IPS DF 4.7 (cell line): ENCODE data around the gene JAKMIP1.

Source experiments
- DNase-seq: peaks from one replicate; pipeline ENCODE4 v3.0.0-alpha.2; 2013; ENCODE audit warnings: low spot score; ENCODE audit errors: extremely low read depth

JAKMIP1 gene

DNA sequence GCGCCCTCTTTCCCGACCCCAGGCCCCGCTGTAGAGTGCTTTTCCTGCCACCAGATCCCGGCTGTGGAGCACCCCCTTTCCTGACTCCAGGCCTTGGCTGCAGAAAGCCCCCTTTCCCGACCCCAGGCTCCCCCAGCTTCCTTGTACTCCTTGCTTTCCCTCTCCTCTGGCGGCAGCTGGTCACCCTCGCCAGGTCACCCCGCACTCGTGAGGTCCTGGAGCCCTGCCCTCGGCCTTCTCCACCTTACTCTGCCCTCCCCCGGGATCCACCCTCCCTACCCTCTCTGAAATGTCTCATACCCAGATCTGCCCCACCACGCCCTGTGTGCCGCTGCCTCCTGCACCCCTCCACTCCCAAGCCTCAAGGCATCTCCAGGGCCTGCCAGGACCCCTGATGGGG, 157.2 kb downstream of the JAKMIP1 start:
- no peak for DNase-seq

- DNase-seq = no peak
Measured at GRCh38 chr4:6042293-6043063, 157.9 kb downstream of the JAKMIP1 start.

DNA sequence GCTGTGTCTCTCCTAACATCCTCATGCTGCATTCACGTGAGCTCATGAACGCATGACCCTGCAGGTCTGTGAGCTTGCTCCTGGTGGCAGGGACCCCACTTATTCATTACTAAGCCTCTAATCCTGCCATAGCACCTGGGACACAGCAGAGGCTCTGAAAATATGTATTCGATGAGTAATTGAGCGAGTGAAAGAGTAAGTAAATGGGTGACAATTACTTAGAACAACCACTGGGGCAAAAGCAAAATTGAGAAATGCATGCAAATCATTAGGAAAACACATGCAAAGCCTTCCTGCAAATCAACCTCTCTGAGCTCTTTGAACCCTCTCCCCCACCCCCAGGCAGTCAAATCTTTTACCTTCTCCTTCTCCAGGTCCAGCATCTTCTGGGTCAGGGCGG, 158.5 kb downstream of the JAKMIP1 start:
- no peak for DNase-seq

DNA sequence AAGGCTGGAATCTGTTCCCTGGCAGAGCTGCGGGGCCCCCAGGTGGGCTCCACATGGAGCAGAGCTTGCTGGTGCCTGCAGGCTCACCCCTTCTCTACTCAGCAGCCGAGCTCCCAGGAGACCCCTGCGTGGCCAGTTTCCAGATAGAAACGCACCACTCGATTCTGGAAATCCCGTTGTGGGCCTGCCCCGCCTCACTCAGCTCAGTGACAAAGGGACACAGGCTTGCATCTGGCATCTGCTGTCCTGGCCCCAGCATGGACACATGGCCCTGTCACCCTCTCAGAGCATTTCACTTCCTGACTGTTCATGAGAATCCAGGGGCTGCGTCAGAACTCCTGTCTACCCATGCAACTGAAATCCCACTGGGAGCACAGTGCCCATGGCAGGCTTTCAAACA, 161.6 kb downstream of the JAKMIP1 start:
- no peak for DNase-seq

GRCh38 chr4:6035786-6036185, 164.6 kb downstream of the JAKMIP1 start:
- DNase-seq = no peak

DNA sequence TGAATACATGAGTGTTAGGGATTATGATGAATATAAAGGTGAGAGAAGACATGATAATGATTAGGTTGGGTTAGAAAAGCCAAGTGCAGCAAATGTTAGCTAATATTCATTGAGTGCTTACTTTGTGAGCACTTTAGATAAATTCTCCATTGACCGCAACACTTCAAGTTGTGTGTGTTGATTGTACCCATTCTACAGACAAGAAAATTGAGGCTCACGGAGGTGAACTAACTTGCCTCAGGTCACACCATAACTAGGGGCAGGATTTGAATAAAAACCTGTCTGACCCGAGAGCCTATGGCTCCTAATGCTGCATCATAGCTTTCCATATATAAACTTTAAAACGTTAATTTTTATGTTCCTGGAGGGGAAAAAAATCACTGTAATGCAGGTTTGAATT, 167.0 kb downstream of the JAKMIP1 start:
- no peak for DNase-seq

DNA sequence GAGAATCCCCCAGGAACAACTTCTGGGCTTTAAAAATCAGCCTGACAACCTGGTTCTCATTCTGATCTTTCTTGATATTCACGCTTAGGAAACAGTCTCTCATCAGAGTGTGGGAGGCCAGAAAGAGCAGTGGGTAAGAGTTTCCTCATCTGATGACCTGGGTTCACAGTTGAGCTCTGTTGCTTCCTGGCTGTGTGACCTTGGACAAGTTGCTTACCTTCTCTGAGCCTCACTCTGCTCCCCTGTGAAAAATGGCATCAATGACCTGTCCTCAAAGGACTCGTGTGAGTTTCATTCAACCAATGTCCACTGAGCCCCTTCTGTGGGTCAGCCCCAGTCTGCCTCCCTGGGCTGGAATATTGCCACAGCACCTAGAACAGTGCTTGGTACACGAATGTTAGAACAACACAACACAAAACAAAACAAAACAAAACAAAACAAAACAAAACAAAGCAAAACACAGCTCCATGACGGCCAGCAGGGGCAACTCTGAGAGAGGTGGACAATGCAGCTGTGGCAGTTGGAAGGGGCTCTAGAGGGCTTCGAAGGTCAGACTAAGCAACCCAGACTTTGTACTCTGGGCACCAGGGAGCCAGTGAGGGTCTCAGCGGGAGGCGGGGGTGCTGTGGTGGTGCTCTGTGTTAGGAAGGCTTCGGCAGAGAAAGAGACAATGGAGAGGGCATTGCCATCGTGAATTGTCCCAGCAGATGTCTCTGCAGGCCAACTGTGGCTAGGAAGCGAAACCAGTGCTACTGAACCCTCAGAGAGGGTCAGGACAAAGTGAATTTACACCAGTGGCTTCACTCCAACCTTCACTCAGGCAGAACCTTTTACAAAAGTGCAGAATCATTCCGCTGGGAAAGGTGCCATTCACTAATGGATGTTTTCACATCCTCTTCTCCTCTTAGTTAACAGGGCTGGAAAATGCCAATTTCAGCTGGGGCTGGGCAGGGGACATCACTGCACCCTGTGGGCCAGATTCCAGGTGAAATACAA, 167.8 kb downstream of the JAKMIP1 start:
- no peak for DNase-seq

- DNase-seq = no peak
Measured at GRCh38 chr4:6031846-6032245, 168.5 kb downstream of the JAKMIP1 start.

GRCh38 chr4:6030679-6031078, 169.7 kb downstream of the JAKMIP1 start:
- no peak for DNase-seq

DNA sequence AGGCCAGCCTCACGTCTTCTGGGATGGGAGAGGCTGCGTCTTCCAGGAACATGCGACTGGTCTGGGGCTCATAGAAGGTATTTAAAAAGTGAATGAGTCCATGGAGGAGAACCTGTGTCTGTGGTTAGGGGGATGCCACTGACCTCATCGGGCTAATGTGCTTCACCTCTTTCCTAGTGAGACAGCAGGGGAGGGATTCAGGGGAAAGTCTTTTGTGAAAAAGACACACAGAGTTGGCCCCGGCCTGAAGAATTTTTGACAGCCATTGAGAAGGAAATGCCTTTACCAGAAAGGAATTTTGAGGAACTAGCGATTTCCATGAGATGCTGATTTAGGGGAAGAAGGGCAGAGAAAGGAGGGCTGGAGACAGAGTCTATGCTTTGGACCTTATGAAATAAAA, 171.1 kb downstream of the JAKMIP1 start:
- DNase-seq = no peak

DNA sequence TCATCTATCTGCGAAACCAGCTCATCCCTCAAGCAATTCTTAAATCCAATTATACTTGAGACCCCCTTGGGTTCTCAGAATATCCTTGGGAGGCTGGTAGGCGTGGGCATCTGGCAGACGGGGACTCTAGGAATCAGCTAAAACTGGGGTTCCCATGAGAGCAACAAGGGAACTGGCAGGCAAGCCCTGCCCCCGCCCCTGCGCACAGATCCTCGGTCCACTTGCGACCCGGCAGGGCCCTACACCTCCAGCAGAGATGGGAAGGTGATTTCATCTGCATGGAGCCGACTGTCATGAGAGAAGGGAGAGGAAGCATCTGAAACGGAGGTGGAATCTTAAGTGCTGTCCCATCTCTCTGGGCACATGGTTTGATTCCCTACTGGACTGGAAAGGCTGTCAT, 172.2 kb downstream of the JAKMIP1 start:
- DNase-seq = no peak

DNA sequence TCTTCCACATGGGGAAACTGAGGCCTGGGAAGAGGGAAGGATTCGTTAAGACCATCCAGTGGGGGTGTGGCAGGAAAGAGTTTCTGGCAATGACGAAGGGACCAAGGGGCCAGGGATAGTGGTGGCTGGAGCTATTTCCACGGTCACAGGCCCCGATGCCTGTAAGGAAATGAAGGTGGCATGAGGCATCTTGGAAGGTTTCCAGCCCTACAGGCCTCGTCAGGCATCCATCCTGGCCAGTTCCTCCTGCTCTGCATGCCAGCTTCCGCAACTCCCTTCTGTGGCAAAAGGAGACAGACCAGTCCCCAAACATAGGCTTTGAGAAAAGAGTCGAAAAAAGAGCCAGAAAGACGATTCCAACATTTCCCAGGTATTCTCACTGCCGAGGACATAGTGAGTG, 173.0 kb downstream of the JAKMIP1 start:
- no peak for DNase-seq

DNA sequence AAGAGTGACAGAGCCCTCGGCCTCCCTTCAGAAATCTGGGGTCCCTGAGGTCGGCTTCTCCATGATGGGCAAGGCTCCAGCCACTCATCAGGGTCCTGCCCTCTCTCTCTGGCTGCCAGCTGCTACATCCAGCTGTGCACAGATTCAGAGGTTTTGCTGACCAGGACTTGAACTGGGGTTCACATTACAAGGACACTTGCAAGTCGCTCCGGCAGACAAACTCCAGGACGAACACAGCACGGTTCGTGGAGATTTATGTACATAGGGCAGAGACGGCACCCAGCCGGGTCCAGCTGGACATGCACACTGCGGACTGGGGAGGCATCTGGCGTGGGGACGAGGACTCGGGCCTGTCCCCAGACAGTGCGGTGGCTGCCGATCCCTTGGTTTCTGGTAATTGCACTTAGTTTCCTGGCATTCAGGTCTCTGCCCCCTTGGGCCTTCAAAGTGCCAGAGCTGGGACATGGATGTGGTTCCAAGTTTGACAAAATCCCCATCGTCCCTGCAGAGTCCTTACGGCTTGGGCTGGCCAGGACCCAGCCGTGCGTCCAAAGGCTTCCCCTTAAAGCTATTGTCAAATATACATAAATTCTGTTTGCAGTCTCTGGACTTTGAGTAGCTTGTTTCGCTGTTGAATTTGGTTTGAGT, 175.9 kb downstream of the JAKMIP1 start:
- no peak for DNase-seq

- DNase-seq = no peak
Measured at GRCh38 chr4:6023731-6024130, 176.6 kb downstream of the JAKMIP1 start.

DNA sequence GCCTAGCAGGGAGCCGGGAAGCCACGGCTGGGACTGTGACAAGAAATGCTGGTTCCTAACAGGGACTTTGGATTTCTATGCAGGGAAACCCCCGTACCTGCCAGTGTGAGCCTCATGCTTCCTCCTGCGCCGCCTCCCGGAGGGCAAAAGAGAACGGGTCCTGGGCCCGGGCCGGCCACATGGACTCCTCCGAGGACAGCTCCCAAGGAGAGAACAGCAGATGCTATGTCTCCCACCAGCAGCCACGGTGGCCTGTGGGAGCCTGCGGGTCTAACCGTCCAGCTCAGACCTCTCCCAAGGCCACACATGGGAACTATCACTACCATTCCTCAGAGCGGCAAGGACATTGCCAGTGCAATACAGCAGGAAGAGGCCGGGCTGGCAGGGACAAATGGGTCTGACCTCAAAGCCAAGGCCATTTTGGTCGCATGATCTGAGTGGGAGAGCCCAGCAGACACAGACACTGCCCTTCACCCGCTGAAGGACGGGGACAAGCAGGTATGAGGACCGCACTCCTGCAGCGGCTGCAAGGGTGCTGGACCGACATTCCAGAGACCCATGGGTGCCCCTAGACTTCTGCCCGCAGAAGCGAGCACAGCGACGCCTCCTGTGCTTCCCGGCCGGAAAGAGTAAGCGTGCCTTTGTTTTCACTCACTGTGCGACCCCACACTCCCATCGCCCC, 177.6 kb downstream of the JAKMIP1 start:
- DNase-seq = no peak

DNA sequence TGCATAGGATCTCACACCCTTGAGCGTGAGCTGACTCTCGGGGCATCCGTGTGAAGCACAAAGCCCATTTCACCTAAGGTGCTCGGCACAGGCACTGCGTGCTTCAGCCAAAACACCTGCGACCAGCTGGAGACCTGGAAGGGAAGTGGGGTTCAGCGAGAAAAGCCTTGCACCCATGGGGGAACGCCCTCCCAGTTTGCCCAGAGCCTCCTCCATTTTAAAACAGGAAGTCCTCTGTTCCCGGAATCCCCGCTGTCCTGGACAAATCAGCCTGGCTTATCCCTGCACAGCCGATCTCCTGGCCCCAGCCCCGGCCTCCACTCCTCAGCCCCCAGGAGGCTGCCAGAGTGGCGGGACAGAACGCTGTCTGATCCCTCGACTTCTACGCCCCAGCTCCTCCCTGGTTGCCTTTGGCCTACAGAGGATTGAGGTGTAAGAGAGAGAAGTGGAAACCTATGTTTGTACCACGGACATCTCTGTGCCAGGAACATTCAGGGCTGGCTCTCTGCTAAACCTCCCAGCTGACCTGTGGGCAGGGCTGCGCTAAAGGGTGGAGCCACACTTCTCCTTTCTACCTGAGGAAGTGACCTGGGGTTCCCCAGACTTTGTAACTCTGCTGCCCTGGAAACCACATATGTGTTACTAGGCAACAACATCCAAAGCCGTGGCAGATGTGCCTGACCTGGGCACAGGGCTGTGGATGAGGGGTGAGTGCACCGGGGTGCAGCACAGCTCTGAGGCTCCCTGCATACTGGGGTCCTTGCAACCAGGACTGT, 178.3 kb downstream of the JAKMIP1 start:
- no peak for DNase-seq

- DNase-seq = no peak
Measured at GRCh38 chr4:6020613-6021012, 179.7 kb downstream of the JAKMIP1 start.

GRCh38 chr4:6019316-6020263, 180.8 kb downstream of the JAKMIP1 start:
- DNase-seq = no peak

GRCh38 chr4:6018331-6018730, 182.0 kb downstream of the JAKMIP1 start, which contains the start of gene C4orf50:
TSS of gene C4orf50 (minus strand) at chr4:6018431.
- no peak for DNase-seq
